IPS DF 19.7 (cell line): ENCODE results near the gene PRKACB.
"Not testable (repeated sequence)": the region's sequence is repeated elsewhere in the genome, so short reads cannot be mapped to it uniquely, and the experiment has no call there.

ENCODE experiments used
- DNase-seq: peaks from one replicate; pipeline ENCODE4 v3.0.0-alpha.2; 2013; ENCODE audit warnings: low read depth, low spot score

PRKACB gene

GRCh38 chr1:84143796-84144565 is at the start of gene PRKACB:
PRKACB (plus strand) TSS chr1:84144271; CDS start chr1:84144362, 91 bp downstream.
- DNase-seq, result no peak

- no peak for DNase-seq
These were observed 48.8 kb upstream of the PRKACB start for GRCh38 chr1:84095308-84095707.

GRCh38 chr1:84096176-84096575 is 47.9 kb upstream of the PRKACB start:
- no peak for DNase-seq

GRCh38 chr1:84101204-84101603 is 42.9 kb upstream of the PRKACB start:
- DNase-seq, result no peak

GRCh38 chr1:84103197-84103992 is 40.7 kb upstream of the PRKACB start:
- no peak for DNase-seq

- not testable (repeated sequence) for DNase-seq
These were observed 36.5 kb upstream of the PRKACB start for GRCh38 chr1:84107538-84107937.

GRCh38 chr1:84107955-84108354 is 36.1 kb upstream of the PRKACB start:
- DNase-seq, result no peak

- DNase-seq, result no peak
These were observed 35.0 kb upstream of the PRKACB start for GRCh38 chr1:84108900-84109578.

GRCh38 chr1:84110629-84111028 is 33.4 kb upstream of the PRKACB start:
- DNase-seq, result no peak

GRCh38 chr1:84116558-84116957 is 27.5 kb upstream of the PRKACB start:
- no peak for DNase-seq

GRCh38 chr1:84117868-84118267 is 26.2 kb upstream of the PRKACB start:
- DNase-seq, result no peak

- DNase-seq, result no peak
These were observed 22.7 kb upstream of the PRKACB start for GRCh38 chr1:84121360-84121759.

- DNase-seq, result no peak
These were observed 21.2 kb upstream of the PRKACB start for GRCh38 chr1:84122780-84123382.

GRCh38 chr1:84133479-84133878 is 10.6 kb upstream of the PRKACB start:
- no peak for DNase-seq

- no peak for DNase-seq
These were observed 8.7 kb upstream of the PRKACB start for GRCh38 chr1:84135341-84135740.

- DNase-seq, result no peak
These were observed 2.7 kb upstream of the PRKACB start for GRCh38 chr1:84141182-84142003.

- DNase-seq, result no peak
These were observed 997 bp downstream of the PRKACB start for GRCh38 chr1:84145068-84145467.

- DNase-seq, result no peak
These were observed 2.5 kb downstream of the PRKACB start for GRCh38 chr1:84146411-84147032.

GRCh38 chr1:84148758-84149157 is 4.7 kb downstream of the PRKACB start:
- DNase-seq, result no peak

GRCh38 chr1:84152649-84153056 is 8.6 kb downstream of the PRKACB start:
- DNase-seq, result no peak

GRCh38 chr1:84155517-84155916 is 11.4 kb downstream of the PRKACB start:
- DNase-seq, result no peak
